H9 (cell line): Measurements from ENCODE around the gene DAB2IP. TPM values are rescaled to one million over a fixed set of nuclear protein-coding genes. Genes with fewer than 3 reads are reported as not detected.

Experiments used
- DNase-seq: peaks from one replicate; pipeline ENCODE4 v3.0.0-alpha.2; 2017
- H2AFZ ChIP-seq: one replicate; pipeline ENCODE4 v1.6.1; 2013; ENCODE audit warnings: mild to moderate bottlenecking, low read length, control low read depth, moderate library complexity
- H2AK5ac ChIP-seq: 2 replicates; pipeline ENCODE4 v1.6.1; 2013; ENCODE audit warnings: low read length, control low read depth, mixed read lengths; ENCODE audit not compliant: insufficient read length
- H2BK120ac ChIP-seq: one replicate; pipeline ENCODE4 v1.6.1; 2013; ENCODE audit warnings: low read depth, mild to moderate bottlenecking, low read length, control low read depth, inconsistent platforms; ENCODE audit not compliant: poor library complexity, severe bottlenecking
- H2BK12ac ChIP-seq: 2 replicates; pipeline ENCODE4 v1.6.1; 2013; ENCODE audit warnings: low read length, control low read depth, mixed read lengths, low read depth; ENCODE audit not compliant: insufficient read length
- H2BK15ac ChIP-seq: 2 replicates; pipeline ENCODE4 v1.6.1; 2013; ENCODE audit warnings: low read depth, low read length, control low read depth
- H2BK20ac ChIP-seq: one replicate; pipeline ENCODE4 v1.6.1; 2013; ENCODE audit warnings: low read depth, mild to moderate bottlenecking, low read length, control low read depth, inconsistent platforms; ENCODE audit not compliant: poor library complexity, severe bottlenecking
- H2BK5ac ChIP-seq: 2 replicates; pipeline ENCODE4 v1.6.1; 2013; ENCODE audit warnings: low read length, control low read depth, mixed read lengths; ENCODE audit not compliant: insufficient read length
- H3K14ac ChIP-seq: 2 replicates; pipeline ENCODE4 v1.6.1; 2013; ENCODE audit warnings: low read length, control low read depth; ENCODE audit not compliant: insufficient read depth
- H3K18ac ChIP-seq: 2 replicates; pipeline ENCODE4 v1.6.1; 2013; ENCODE audit warnings: low read depth, mild to moderate bottlenecking, mixed read lengths, low read length, control low read depth; ENCODE audit not compliant: insufficient read length
- H3K23ac ChIP-seq: 2 replicates; pipeline ENCODE4 v1.6.1; 2013; ENCODE audit warnings: low read length, control low read depth, mixed read lengths, low read depth; ENCODE audit not compliant: insufficient read length
- H3K23me2 ChIP-seq: 2 replicates; pipeline ENCODE4 v1.6.1; 2013; ENCODE audit warnings: low read depth, mild to moderate bottlenecking, mixed read lengths, low read length, control low read depth; ENCODE audit not compliant: insufficient read length, poor library complexity, severe bottlenecking
- H3K27ac ChIP-seq: 2 replicates; pipeline ENCODE4 v1.5.1; 2013; ENCODE audit warnings: low read length, control low read depth, mixed read lengths, low read depth; ENCODE audit not compliant: insufficient read length
- H3K27me3 ChIP-seq: 2 replicates; pipeline ENCODE4 v1.6.1; 2013; ENCODE audit warnings: low read length, control low read depth, inconsistent platforms; ENCODE audit not compliant: insufficient read depth
- H3K4ac ChIP-seq: 2 replicates; pipeline ENCODE4 v1.6.1; 2013; ENCODE audit warnings: low read depth, mild to moderate bottlenecking, control low read depth, inconsistent platforms, low read length, moderate library complexity
- H3K4me1 ChIP-seq: 2 replicates; pipeline ENCODE4 v1.6.1; 2013; ENCODE audit warnings: low read length, control low read depth, inconsistent platforms; ENCODE audit not compliant: insufficient read depth
- H3K4me2 ChIP-seq: 2 replicates; pipeline ENCODE4 v1.6.1; 2013; ENCODE audit warnings: low read length, control low read depth, mixed read lengths; ENCODE audit not compliant: insufficient read length, insufficient read depth
- H3K56ac ChIP-seq: 2 replicates; pipeline ENCODE4 v1.6.1; 2013; ENCODE audit warnings: low read depth, mild to moderate bottlenecking, mixed read lengths, low read length, control low read depth; ENCODE audit not compliant: insufficient read length
- H3K79me1 ChIP-seq: 2 replicates; pipeline ENCODE4 v1.6.1; 2013; ENCODE audit warnings: low read depth, mild to moderate bottlenecking, moderate library complexity, low read length, control low read depth, inconsistent platforms; ENCODE audit not compliant: insufficient read depth, poor library complexity, severe bottlenecking
- H3K79me2 ChIP-seq: 2 replicates; pipeline ENCODE4 v1.6.1; 2013; ENCODE audit warnings: low read length, control low read depth, inconsistent platforms; ENCODE audit not compliant: insufficient read depth
- H3K9ac ChIP-seq: 2 replicates; pipeline ENCODE4 v1.6.1; 2013; ENCODE audit warnings: low read length, control low read depth, mixed read lengths; ENCODE audit not compliant: insufficient read length; ENCODE audit errors: extremely low read depth
- H3K9me3 ChIP-seq: one replicate; pipeline ENCODE4 v1.6.1; 2013; ENCODE audit warnings: low read depth, low read length, inconsistent platforms; ENCODE audit not compliant: control insufficient read depth
- H3T11ph ChIP-seq: one replicate; pipeline ENCODE4 v1.6.1; 2013; ENCODE audit warnings: mild to moderate bottlenecking, low read length, control low read depth, inconsistent platforms
- H4K20me1 ChIP-seq: one replicate; pipeline ENCODE4 v1.6.1; 2013; ENCODE audit not compliant: control insufficient read depth, insufficient read length, insufficient read depth
- H4K5ac ChIP-seq: 2 replicates; pipeline ENCODE4 v1.6.1; 2013; ENCODE audit warnings: low read depth, mild to moderate bottlenecking, mixed read lengths, low read length, control low read depth; ENCODE audit not compliant: insufficient read length
- H4K8ac ChIP-seq: replicated peaks from 2 replicates; pipeline ENCODE4 v1.6.1; 2013; ENCODE audit warnings: low read length, control low read depth, mixed read lengths, low read depth; ENCODE audit not compliant: insufficient read length
- H4K91ac ChIP-seq: 2 replicates; pipeline ENCODE4 v1.6.1; 2013; ENCODE audit warnings: low read depth, mild to moderate bottlenecking, moderate library complexity, mixed read lengths, low read length, control low read depth; ENCODE audit not compliant: insufficient read length
- H3K27ac Mint-ChIP-seq, 3 experiments: 2 replicates in 2 of 3; 3 replicates in 1 of 3; pipeline ENCODE4 v1.8.0; 2020 to 2021; ENCODE audit warnings: mixed read lengths in 3 of 3, mild to moderate bottlenecking in 1 of 3, moderate library complexity in 1 of 3
- H3K27me3 Mint-ChIP-seq: 2 replicates; pipeline ENCODE4 v1.8.0; 2021; ENCODE audit warnings: low read depth, mild to moderate bottlenecking, moderate library complexity, mixed read lengths
- H3K36me3 Mint-ChIP-seq, 3 experiments: 2 replicates in 2 of 3; 3 replicates in 1 of 3; pipeline ENCODE4 v1.8.0; 2020 to 2021; ENCODE audit warnings: low read depth in 3 of 3, mixed read lengths in 3 of 3; ENCODE audit not compliant: insufficient read depth in 1 of 3
- H3K4me1 Mint-ChIP-seq, 2 experiments: 2 replicates each; pipeline ENCODE4 v1.8.0; 2020; ENCODE audit warnings: mixed read lengths in 2 of 2
- H3K4me3 Mint-ChIP-seq, 2 experiments: 2 replicates in 1 of 2; 3 replicates in 1 of 2; pipeline ENCODE4 v1.8.0; 2020 to 2021; ENCODE audit warnings: mild to moderate bottlenecking in 2 of 2, mixed read lengths in 2 of 2, moderate library complexity in 1 of 2
- H3K9me3 Mint-ChIP-seq, 2 experiments: 2 replicates in 1 of 2; 3 replicates in 1 of 2; pipeline ENCODE4 v1.8.0; 2020; ENCODE audit warnings: mild to moderate bottlenecking in 2 of 2, mixed read lengths in 2 of 2, moderate library complexity in 1 of 2
- CTCF ChIP-seq: fragments of 200-600 bp; sonication (generic); conservative IDR thresholded peaks from 3 replicates; pipeline ENCODE4 v1.8.0; 2021; ENCODE audit warnings: antibody characterized with exemption, mild to moderate bottlenecking
- WGBS: extraction: QIAGEN DNeasy Blood & Tissue Kit; methylation state at CpG from one replicate; pipeline ENCODE4 v1.1.7; 2013; ENCODE audit warnings: missing lambda C conversion rate, low lambda C conversion rate, mixed read lengths; ENCODE audit not compliant: insufficient read length; ENCODE audit errors: extremely low coverage; 5-methylcytosine and 5-hydroxymethylcytosine counted together
- total RNA-seq: library from RNA; stranded (reverse); gene quantifications from 2 replicates; pipeline ENCODE4 v1.2.1, GENCODE V29; 2021

Gene DAB2IP
- total RNA-seq, 1 experiment from 2014 or later: 22.6 TPM

DNA sequence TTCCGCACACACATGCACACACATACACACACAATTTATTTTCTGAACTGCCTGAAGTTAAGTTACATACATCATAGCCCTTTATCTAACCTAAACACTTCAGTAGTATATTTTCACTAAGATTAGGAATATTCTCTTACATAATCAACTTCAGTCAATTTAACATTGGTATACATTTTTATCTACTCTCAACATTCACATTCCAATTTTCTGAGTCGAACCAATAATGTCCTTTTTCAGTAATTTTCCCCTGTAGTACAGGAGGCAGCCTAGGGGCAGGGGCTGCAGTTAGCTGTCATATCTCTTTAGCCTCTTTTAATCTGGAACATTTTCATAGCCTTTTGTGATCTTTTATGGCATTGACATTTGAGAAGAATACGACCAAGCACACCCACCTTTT lies 150.1 kb downstream of the DAB2IP start:
- Histone ChIP-seq H3K4me2 (no peak overlapping the region), H3T11ph (no peak overlapping the region), H4K8ac (no peak overlapping the region), H3K79me2 (no peaks in the 10 kb centered on the region), H4K5ac (no peak overlapping the region), H3K18ac (no peak overlapping the region), H2AK5ac (no peak overlapping the region), H2BK5ac (no peak overlapping the region), H3K23me2 (no peaks in the 10 kb centered on the region), H2BK15ac (no peak overlapping the region), H3K23ac (no peak overlapping the region), H3K4me1 (peaks cover 4% of the 10 kb centered on the region; the same call in 1 of the 2 replicates), H3K4ac (no peak overlapping the region), H2AFZ (no peak overlapping the region), H2BK20ac (no peak overlapping the region), H3K56ac (no peak overlapping the region), H4K20me1 (no peaks in the 10 kb centered on the region), H3K27ac (no peak overlapping the region), H3K9ac (no peak overlapping the region), H3K27me3 (no peaks in the 10 kb centered on the region), H3K9me3 (no peaks in the 10 kb centered on the region), H2BK120ac (no peak overlapping the region), H3K14ac (no peak overlapping the region), H4K91ac (no peak overlapping the region), H3K79me1 (no peaks in the 10 kb centered on the region), H2BK12ac (no peak overlapping the region)
- Mint-ChIP-seq H3K4me1 (peaks cover 6 to 8% of the 10 kb centered on the region in 2 experiments; a peak in 3 of 4 replicates), H3K27ac (no peak overlapping the region), H3K9me3 (peaks cover 10 to 11% of the 10 kb centered on the region in 2 experiments), H3K36me3 (peaks cover 0 to 11% (median 7%) of the 10 kb centered on the region in 3 experiments; a peak in 3 of 7 replicates), H3K27me3 (no peaks in the 10 kb centered on the region), H3K4me3 (no peak overlapping the region)
- no CpG with 5 or more reads among the region's 3 CpGs for WGBS
- no peak for DNase-seq
- TF ChIP-seq CTCF: no peak
